ENCODE results near the gene ABCG5.

DNA sequence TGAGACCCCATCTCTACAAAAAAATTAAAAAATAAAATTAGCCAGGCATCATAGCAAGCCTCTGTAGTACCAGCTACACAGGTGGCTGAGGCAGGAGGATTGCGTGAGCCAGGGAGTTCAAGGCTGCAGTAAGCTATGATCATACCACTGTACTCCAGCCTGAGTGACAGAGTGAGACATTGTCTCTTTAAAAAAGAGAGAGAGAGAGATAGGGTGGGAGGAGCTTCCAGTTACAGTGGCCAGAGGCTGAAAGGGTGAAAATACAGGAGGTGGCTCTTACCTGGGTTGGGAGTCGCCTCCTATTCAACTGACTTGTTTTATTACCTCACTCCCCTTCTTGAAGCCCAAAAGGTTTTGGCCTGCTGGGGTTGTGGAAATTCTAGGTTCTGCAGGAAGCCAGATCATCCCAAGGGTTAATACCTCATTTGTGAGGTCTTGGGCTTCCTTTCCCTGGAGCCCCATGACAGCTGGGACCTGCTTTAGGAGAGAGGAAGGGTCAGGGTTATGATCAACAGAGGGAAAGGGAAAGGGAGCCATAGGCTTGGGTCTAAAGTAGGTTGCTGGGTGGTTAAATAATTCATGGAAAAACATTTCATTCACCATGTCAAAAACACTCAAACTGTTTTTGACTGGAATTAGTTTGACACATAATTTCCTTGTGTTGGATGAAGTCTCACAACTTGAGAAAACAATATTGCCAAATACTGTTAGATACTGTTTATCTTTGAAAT is 47.4 kb downstream of the ABCG5 start:
- TF ChIP-seq, protein P1, sequence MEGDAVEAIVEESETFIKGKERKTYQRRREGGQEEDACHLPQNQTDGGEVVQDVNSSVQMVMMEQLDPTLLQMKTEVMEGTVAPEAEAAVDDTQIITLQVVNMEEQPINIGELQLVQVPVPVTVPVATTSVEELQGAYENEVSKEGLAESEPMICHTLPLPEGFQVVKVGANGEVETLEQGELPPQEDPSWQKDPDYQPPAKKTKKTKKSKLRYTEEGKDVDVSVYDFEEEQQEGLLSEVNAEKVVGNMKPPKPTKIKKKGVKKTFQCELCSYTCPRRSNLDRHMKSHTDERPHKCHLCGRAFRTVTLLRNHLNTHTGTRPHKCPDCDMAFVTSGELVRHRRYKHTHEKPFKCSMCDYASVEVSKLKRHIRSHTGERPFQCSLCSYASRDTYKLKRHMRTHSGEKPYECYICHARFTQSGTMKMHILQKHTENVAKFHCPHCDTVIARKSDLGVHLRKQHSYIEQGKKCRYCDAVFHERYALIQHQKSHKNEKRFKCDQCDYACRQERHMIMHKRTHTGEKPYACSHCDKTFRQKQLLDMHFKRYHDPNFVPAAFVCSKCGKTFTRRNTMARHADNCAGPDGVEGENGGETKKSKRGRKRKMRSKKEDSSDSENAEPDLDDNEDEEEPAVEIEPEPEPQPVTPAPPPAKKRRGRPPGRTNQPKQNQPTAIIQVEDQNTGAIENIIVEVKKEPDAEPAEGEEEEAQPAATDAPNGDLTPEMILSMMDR (conservative IDR thresholded peaks at IDR 0.05; ENCODE audit: low read length): no peak
- TF ChIP-seq EZH2phosphoT487 (IDR thresholded peaks at IDR 0.05; ENCODE audit: borderline replicate concordance): no peak
